Loucy (cell line): Measurements from ENCODE around the gene ZNHIT1.

Source experiments
- EZH2phosphoT487 ChIP-seq: fragments of 200-600 bp; IDR thresholded peaks from 2 replicates; pipeline ENCODE4 v1.6.1; 2018; ENCODE audit warnings: antibody characterized with exemption, mild to moderate bottlenecking, moderate library complexity, borderline replicate concordance
- TF ChIP-seq, protein P1 (sequence below): fragments of 200-600 bp; sonication (generic); conservative IDR thresholded peaks from 2 replicates; pipeline ENCODE4 v1.5.1; 2014; ENCODE audit warnings: mild to moderate bottlenecking, antibody characterized with exemption, low read length

DNA sequence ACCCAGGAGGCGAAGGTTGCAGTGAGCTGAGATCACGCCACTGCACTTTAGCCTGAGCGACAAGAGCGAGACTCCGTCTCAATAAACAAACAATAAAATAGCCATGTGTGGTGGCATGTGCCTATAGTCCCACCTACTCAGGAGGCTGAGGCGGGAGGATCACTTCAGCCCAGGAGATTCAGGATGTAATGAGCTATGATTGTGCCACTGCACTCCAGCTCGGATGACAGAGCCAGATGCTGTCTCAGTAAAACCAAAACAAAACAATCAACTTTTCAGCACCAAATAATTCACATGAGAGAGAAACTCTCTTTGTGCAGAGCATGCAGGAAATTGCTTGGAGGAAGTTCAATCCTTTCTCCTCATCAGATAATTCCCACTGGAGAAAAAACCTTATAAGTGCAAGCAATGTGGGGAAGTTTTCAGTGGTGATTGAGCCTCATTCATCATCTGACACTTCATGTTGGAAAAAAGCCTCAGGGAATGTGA lies 40.3 kb downstream of the ZNHIT1 start:
- TF ChIP-seq, protein P1, sequence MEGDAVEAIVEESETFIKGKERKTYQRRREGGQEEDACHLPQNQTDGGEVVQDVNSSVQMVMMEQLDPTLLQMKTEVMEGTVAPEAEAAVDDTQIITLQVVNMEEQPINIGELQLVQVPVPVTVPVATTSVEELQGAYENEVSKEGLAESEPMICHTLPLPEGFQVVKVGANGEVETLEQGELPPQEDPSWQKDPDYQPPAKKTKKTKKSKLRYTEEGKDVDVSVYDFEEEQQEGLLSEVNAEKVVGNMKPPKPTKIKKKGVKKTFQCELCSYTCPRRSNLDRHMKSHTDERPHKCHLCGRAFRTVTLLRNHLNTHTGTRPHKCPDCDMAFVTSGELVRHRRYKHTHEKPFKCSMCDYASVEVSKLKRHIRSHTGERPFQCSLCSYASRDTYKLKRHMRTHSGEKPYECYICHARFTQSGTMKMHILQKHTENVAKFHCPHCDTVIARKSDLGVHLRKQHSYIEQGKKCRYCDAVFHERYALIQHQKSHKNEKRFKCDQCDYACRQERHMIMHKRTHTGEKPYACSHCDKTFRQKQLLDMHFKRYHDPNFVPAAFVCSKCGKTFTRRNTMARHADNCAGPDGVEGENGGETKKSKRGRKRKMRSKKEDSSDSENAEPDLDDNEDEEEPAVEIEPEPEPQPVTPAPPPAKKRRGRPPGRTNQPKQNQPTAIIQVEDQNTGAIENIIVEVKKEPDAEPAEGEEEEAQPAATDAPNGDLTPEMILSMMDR: no peak
- TF ChIP-seq EZH2phosphoT487: no peak
